OCI-LY3 (cell line): ENCODE results near the gene ELFN2.

Experiments used
- H2AFZ ChIP-seq: fragments of 200-600, 300-600 bp; shearing (Covaris generic); 2 replicates; pipeline ENCODE4 v1.6.0; 2014; ENCODE audit warnings: antibody characterized with exemption, low read depth, low read length
- H3K27ac ChIP-seq: fragments of 200-600, 300-600 bp; sonication (generic); 2 replicates; pipeline ENCODE4 v1.5.1; 2014; ENCODE audit warnings: mild to moderate bottlenecking, low read length, moderate library complexity, mixed read lengths
- H3K27me3 ChIP-seq: fragments of 200-600, 300-600 bp; sonication (generic); 2 replicates; pipeline ENCODE4 v1.6.1; 2014; ENCODE audit warnings: low read depth, low read length, mixed read lengths
- H3K36me3 ChIP-seq: fragments of 200-600, 300-600 bp; sonication (generic); replicated peaks from 2 replicates; pipeline ENCODE3; 2014; ENCODE audit warnings: low read depth, low read length, mixed read lengths
- H3K4me1 ChIP-seq: fragments of 300-600, 200-600 bp; sonication (generic); 2 replicates; pipeline ENCODE4 v1.6.1; 2014; ENCODE audit warnings: low read length, mixed read lengths
- H3K4me2 ChIP-seq: fragments of 200-600, 300-600 bp; sonication (generic); 2 replicates; pipeline ENCODE4 v1.6.1; 2014; ENCODE audit warnings: low read length, mixed read lengths
- H3K4me3 ChIP-seq: fragments of 300-600, 200-600 bp; sonication (generic); 2 replicates; pipeline ENCODE4 v1.5.1; 2014; ENCODE audit warnings: antibody characterized with exemption, mild to moderate bottlenecking, low read length, moderate library complexity
- H3K79me2 ChIP-seq: fragments of 300-600, 200-600 bp; shearing (Covaris generic); 2 replicates; pipeline ENCODE4 v1.6.1; 2014; ENCODE audit warnings: mild to moderate bottlenecking, low read length, mixed read lengths
- H3K9ac ChIP-seq: fragments of 300-600, 200-600 bp; shearing (Covaris generic); 2 replicates; pipeline ENCODE4 v1.6.0; 2014; ENCODE audit warnings: mild to moderate bottlenecking, low read length, moderate library complexity
- H3K9me3 ChIP-seq: fragments of 200-600, 300-600 bp; shearing (Covaris generic); 2 replicates; pipeline ENCODE4 v1.6.1; 2014; ENCODE audit warnings: low read length, mixed read lengths; ENCODE audit not compliant: insufficient read depth
- H4K20me1 ChIP-seq: fragments of 200-600, 300-600 bp; sonication (generic); 2 replicates; pipeline ENCODE4 v1.6.1; 2016; ENCODE audit warnings: low read length, mixed read lengths; ENCODE audit not compliant: insufficient read depth
- CTCF ChIP-seq: fragments of 200-600, 300-600 bp; sonication (generic); IDR thresholded peaks from 2 replicates; pipeline ENCODE4 v1.5.1; 2014; ENCODE audit warnings: antibody characterized with exemption, low read length, low read depth
- EZH2phosphoT487 ChIP-seq: fragments of 200-600 bp; shearing (Covaris generic); IDR thresholded peaks from 2 replicates; pipeline ENCODE4 v1.6.1; 2018; ENCODE audit warnings: antibody characterized with exemption, mixed run types, low read depth

ELFN2 gene

GRCh38 chr22:37388538-37388937 is 38.7 kb downstream of the ELFN2 start:
- Histone ChIP-seq H3K9ac (no peak overlapping the region), H3K27ac (no peak overlapping the region), H3K27me3 (peaks cover 20% of the 10 kb centered on the region), H3K4me1 (peaks cover 4% of the 10 kb centered on the region), H3K36me3 (no peaks in the 10 kb centered on the region), H3K79me2 (no peaks in the 10 kb centered on the region), H4K20me1 (no peaks in the 10 kb centered on the region), H3K4me3 (no peak overlapping the region), H2AFZ (no peak overlapping the region), H3K4me2 (no peak overlapping the region), H3K9me3 (no peaks in the 10 kb centered on the region)
- no peak for TF ChIP-seq CTCF
- TF ChIP-seq EZH2phosphoT487 = no peak

GRCh38 chr22:37387793-37388192 is 39.5 kb downstream of the ELFN2 start:
- Histone ChIP-seq H3K9ac (no peak overlapping the region), H3K36me3 (no peaks in the 10 kb centered on the region), H3K9me3 (no peaks in the 10 kb centered on the region), H3K4me3 (no peak overlapping the region), H3K4me1 (peaks cover 12% of the 10 kb centered on the region), H3K4me2 (no peak overlapping the region), H2AFZ (no peak overlapping the region), H3K79me2 (no peaks in the 10 kb centered on the region), H4K20me1 (no peaks in the 10 kb centered on the region), H3K27ac (no peak overlapping the region), H3K27me3 (peaks cover 22% of the 10 kb centered on the region)
- TF ChIP-seq EZH2phosphoT487 (no peak), CTCF (no peak)

GRCh38 chr22:37386441-37386840 is 40.8 kb downstream of the ELFN2 start:
- TF ChIP-seq EZH2phosphoT487 = no peak
- TF ChIP-seq CTCF = no peak
- Histone ChIP-seq H3K36me3 (no peaks in the 10 kb centered on the region), H3K4me3 (no peak overlapping the region), H3K27ac (no peak overlapping the region), H3K4me2 (no peak overlapping the region), H3K4me1 (peaks cover 19% of the 10 kb centered on the region), H3K27me3 (peaks cover 26% of the 10 kb centered on the region), H4K20me1 (no peaks in the 10 kb centered on the region), H2AFZ (no peak overlapping the region), H3K9me3 (no peaks in the 10 kb centered on the region), H3K9ac (no peak overlapping the region), H3K79me2 (no peaks in the 10 kb centered on the region)

DNA sequence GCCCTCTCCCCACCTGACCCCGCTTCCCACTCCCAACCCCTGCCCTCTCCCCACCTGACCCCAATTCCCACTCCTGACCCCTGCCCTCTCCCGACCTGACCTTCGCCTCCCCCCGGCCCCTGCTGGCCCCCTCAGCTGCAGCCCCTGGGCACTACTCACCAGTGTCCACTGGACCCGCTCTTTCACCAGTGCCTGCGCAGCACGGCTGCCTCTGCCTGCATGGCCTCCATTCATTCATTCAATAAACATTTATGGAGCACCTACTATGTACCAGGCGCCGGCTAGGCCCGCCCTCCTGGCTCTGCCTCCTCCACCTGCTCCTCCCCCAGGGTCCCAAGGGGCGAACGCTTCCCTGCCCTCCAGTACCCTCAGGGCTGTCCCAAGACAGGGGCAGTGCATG is 42.6 kb downstream of the ELFN2 start:
- Histone ChIP-seq H3K79me2 (no peaks in the 10 kb centered on the region), H3K9ac (no peak overlapping the region), H3K4me1 (peaks cover 22% of the 10 kb centered on the region), H4K20me1 (no peaks in the 10 kb centered on the region), H3K36me3 (no peaks in the 10 kb centered on the region), H2AFZ (no peak overlapping the region), H3K27ac (no peak overlapping the region), H3K9me3 (no peaks in the 10 kb centered on the region), H3K4me2 (no peak overlapping the region), H3K4me3 (no peak overlapping the region), H3K27me3 (peaks cover 43% of the 10 kb centered on the region)
- TF ChIP-seq EZH2phosphoT487 (no peak), CTCF (no peak)
